Osteocyte (in vitro differentiated cells): ENCODE results near the gene SLC35A3. TPM values are rescaled to one million over a fixed set of nuclear protein-coding genes. Genes with fewer than 3 reads are reported as not detected.

ENCODE experiments used
- DNase-seq: peaks from one replicate; pipeline ENCODE4 v3.0.0; 2021; ENCODE audit warnings: mixed read lengths; ENCODE audit not compliant: unreplicated experiment; ENCODE audit errors: extremely low spot score
- H3K27ac Mint-ChIP-seq: one replicate; pipeline ENCODE4 v1.8.0; 2021; ENCODE audit warnings: mild to moderate bottlenecking, mixed read lengths; ENCODE audit not compliant: unreplicated experiment
- H3K27me3 Mint-ChIP-seq: one replicate; pipeline ENCODE4 v1.8.0; 2021; ENCODE audit warnings: mixed read lengths; ENCODE audit not compliant: unreplicated experiment
- H3K36me3 Mint-ChIP-seq: one replicate; pipeline ENCODE4 v1.8.0; 2021; ENCODE audit warnings: mixed read lengths; ENCODE audit not compliant: unreplicated experiment
- H3K4me1 Mint-ChIP-seq: one replicate; pipeline ENCODE4 v1.8.0; 2021; ENCODE audit warnings: mixed read lengths; ENCODE audit not compliant: unreplicated experiment
- H3K4me3 Mint-ChIP-seq: one replicate; pipeline ENCODE4 v1.8.0; 2021; ENCODE audit warnings: mild to moderate bottlenecking, moderate library complexity, mixed read lengths; ENCODE audit not compliant: unreplicated experiment
- H3K9me3 Mint-ChIP-seq: one replicate; pipeline ENCODE4 v1.8.0; 2021; ENCODE audit warnings: mixed read lengths; ENCODE audit not compliant: unreplicated experiment
- CTCF ChIP-seq: fragments of 200-600 bp; sonication (generic); IDR thresholded peaks from 2 replicates; pipeline ENCODE4 v1.5.0; 2021; ENCODE audit warnings: antibody characterized with exemption, mild to moderate bottlenecking, moderate library complexity
- total RNA-seq: library from RNA; stranded (reverse); gene quantifications from 2 replicates; pipeline ENCODE4 v1.2.1, GENCODE V29; 2021

Gene SLC35A3
- total RNA-seq, 1 donor from 2014 or later, result 21.3 TPM

- H3K27me3 Mint-ChIP-seq, result no peaks in the 10 kb centered on the region
- no peak for TF ChIP-seq CTCF
- peak overlapping the region; percentile 38 for H3K27ac Mint-ChIP-seq
- peaks cover 2% of the 10 kb centered on the region for H3K9me3 Mint-ChIP-seq
- no peak overlapping the region for H3K4me3 Mint-ChIP-seq
- H3K4me1 Mint-ChIP-seq, result peaks cover 27% of the 10 kb centered on the region
- no peak for DNase-seq
- H3K36me3 Mint-ChIP-seq, result peaks cover 16% of the 10 kb centered on the region
Measured at GRCh38 chr1:100050139-100050538, 80.3 kb downstream of the SLC35A3 start.

- DNase-seq, result no peak
- peaks cover 17% of the 10 kb centered on the region for H3K36me3 Mint-ChIP-seq
- H3K4me3 Mint-ChIP-seq, result no peak overlapping the region
- H3K27me3 Mint-ChIP-seq, result no peaks in the 10 kb centered on the region
- H3K9me3 Mint-ChIP-seq, result no peaks in the 10 kb centered on the region
- H3K27ac Mint-ChIP-seq, result no peak overlapping the region
- TF ChIP-seq CTCF, result no peak
- H3K4me1 Mint-ChIP-seq, result peaks cover 27% of the 10 kb centered on the region
Measured at GRCh38 chr1:100051401-100051800, 81.6 kb downstream of the SLC35A3 start.

- Mint-ChIP-seq H3K4me3 (no peak overlapping the region), H3K36me3 (peaks cover 22% of the 10 kb centered on the region), H3K27ac (no peak overlapping the region), H3K27me3 (no peaks in the 10 kb centered on the region), H3K4me1 (peaks cover 22% of the 10 kb centered on the region), H3K9me3 (no peaks in the 10 kb centered on the region)
- no peak for DNase-seq
- TF ChIP-seq CTCF, result no peak
Measured at GRCh38 chr1:100051893-100052292, 82.1 kb downstream of the SLC35A3 start.

GRCh38 chr1:100053119-100053518, 83.3 kb downstream of the SLC35A3 start:
- DNase-seq, result no peak
- peaks cover 23% of the 10 kb centered on the region for H3K36me3 Mint-ChIP-seq
- H3K27me3 Mint-ChIP-seq, result no peaks in the 10 kb centered on the region
- H3K4me3 Mint-ChIP-seq, result no peak overlapping the region
- no peak overlapping the region for H3K27ac Mint-ChIP-seq
- no peaks in the 10 kb centered on the region for H3K9me3 Mint-ChIP-seq
- H3K4me1 Mint-ChIP-seq, result peaks cover 19% of the 10 kb centered on the region
- TF ChIP-seq CTCF, result no peak

GRCh38 chr1:100053727-100054126, 83.9 kb downstream of the SLC35A3 start:
- TF ChIP-seq CTCF, result no peak
- no peak for DNase-seq
- Mint-ChIP-seq H3K4me3 (no peak overlapping the region), H3K4me1 (peaks cover 14% of the 10 kb centered on the region), H3K36me3 (peaks cover 23% of the 10 kb centered on the region), H3K27ac (no peak overlapping the region), H3K9me3 (no peaks in the 10 kb centered on the region), H3K27me3 (no peaks in the 10 kb centered on the region)
